ACC112 (cell line): ENCODE measurements around the gene ASNSD1.
A peak's percentile ranks its signal among the peaks of the same experiment; 100 is the strongest.

Source experiments
- H2AFZ ChIP-seq: fragments of 200-600 bp; sonication (generic); one replicate; pipeline ENCODE4 v1.6.0; 2017; ENCODE audit warnings: antibody characterized with exemption, low read length; ENCODE audit not compliant: unreplicated experiment
- H3K27ac ChIP-seq: fragments of 200-600 bp; sonication (generic); 2 replicates; pipeline ENCODE4 v1.5.1; 2014; ENCODE audit warnings: low read depth, mild to moderate bottlenecking, antibody characterized with exemption, low read length, moderate library complexity
- H3K27me3 ChIP-seq: fragments of 200-600 bp; sonication (generic); 2 replicates; pipeline ENCODE4 v1.6.1; 2014; ENCODE audit warnings: mild to moderate bottlenecking, antibody characterized with exemption, low read length, moderate library complexity, mixed read lengths; ENCODE audit not compliant: insufficient read depth
- H3K36me3 ChIP-seq: fragments of 200-600 bp; sonication (generic); 2 replicates; pipeline ENCODE4 v1.6.1; 2016; ENCODE audit warnings: mild to moderate bottlenecking, antibody characterized with exemption, low read length, moderate library complexity, mixed read lengths; ENCODE audit not compliant: insufficient read depth
- H3K4me1 ChIP-seq: fragments of 200-600 bp; sonication (generic); one replicate; pipeline ENCODE4 v1.6.1; 2016; ENCODE audit warnings: low read length, mixed read lengths; ENCODE audit not compliant: insufficient read depth, unreplicated experiment, control insufficient read depth
- H3K4me3 ChIP-seq: fragments of 200-600 bp; sonication (generic); 2 replicates; pipeline ENCODE4 v1.5.1; 2014; ENCODE audit warnings: mild to moderate bottlenecking, low read depth, low read length
- H3K79me2 ChIP-seq: fragments of 200-600 bp; sonication (generic); one replicate; pipeline ENCODE4 v1.6.0; 2016; ENCODE audit warnings: low read length; ENCODE audit not compliant: control insufficient read depth, unreplicated experiment, insufficient read depth

The ASNSD1 gene

GRCh38 chr2:189669913-189670312, 8.7 kb downstream of the ASNSD1 start:
- Histone ChIP-seq H3K36me3 (peaks cover 38% of the 10 kb centered on the region), H3K27me3 (no peaks in the 10 kb centered on the region), H2AFZ (no peak overlapping the region), H3K27ac (no peak overlapping the region), H3K4me3 (no peak overlapping the region), H3K79me2 (peaks cover 2% of the 10 kb centered on the region), H3K4me1 (peaks cover 8% of the 10 kb centered on the region)

DNA sequence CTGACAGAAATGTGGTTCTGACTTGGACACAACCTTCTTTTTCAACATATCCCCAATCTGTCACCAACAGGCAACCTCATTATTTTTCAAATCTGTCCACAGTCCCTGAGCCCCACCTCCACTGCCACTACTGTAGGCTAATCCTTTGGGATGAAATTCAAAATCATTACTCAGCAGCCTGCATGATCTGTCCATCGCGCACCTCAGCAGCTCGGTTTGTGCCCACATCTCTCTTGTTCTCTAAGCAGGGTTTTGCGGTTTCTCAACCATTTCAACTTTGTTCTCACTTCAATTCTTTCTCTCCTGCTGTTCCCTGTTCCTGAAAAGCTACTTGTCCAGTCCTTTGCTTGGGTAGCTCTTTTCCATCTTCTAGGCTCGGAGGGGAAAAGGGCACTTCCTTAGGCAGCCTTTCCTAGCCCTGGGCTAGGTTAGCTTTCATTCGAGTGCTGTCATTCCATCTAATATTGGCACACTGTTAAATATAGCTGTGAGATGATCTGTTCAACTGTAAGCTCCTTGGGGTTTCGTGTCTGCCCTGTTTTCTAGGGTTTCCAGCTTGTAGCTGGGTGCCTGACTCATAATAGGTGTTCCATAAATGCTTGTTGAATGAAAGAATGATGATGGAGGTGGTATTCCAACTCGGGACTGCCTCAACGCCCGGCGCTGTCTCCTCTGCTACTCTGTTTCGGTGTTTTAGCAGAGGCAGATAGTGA, 12.6 kb downstream of the ASNSD1 start:
- H3K27me3 ChIP-seq, result no peaks in the 10 kb centered on the region
- peak overlapping the region; percentile 6 for H2AFZ ChIP-seq
- H3K36me3 ChIP-seq, result peaks cover 12% of the 10 kb centered on the region
- H3K4me1 ChIP-seq, result peaks cover 18% of the 10 kb centered on the region
- H3K79me2 ChIP-seq, result peaks cover 10% of the 10 kb centered on the region
- H3K27ac ChIP-seq, result peak overlapping the region; percentile 78; the same call in 1 of the 2 replicates
- H3K4me3 ChIP-seq, result peak overlapping the region; percentile 93

DNA sequence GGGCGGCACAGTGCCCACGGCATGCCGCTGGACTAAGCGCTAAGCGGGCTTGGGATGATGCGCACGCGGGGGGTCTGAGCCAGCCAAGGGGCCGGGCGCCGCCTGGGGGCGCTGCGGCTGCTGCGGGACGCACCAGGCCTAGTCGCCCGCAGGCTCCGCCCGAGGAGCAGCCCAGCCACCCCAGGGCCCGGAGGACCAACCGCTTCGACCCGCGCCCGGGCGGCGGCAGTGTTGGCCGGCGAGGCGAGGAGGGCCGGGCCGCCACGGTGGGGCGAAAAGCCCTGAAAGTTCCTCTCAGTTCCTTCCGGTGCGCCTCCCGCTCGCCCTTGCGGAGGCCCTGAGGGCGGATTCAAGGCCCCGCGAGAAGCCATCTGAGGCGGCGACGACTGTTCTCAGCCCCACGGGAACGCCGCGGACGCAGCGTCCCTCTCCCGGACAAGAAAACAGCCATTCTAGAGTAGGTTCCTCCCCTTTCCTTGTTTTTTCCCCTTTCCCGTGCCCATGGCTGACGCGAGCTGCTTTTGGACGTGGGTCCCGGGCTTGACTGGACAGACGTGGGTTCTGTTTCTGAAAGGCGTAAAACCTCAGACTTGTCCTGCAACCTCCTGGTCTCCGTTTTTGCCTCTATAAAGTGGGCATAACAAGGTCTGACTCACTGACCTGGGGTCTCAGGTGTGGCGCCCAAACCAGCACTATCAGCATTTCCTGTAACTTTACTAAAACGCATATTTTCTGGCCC, 13.3 kb downstream of the ASNSD1 start, which contains the start of gene ANKAR:
TSS of gene ANKAR (plus strand) at position 297 of the 739 bp plus-strand sequence. CDS start 1,821 bp downstream, outside the sequence.
- no peaks in the 10 kb centered on the region for H3K27me3 ChIP-seq
- H3K27ac ChIP-seq, result peak within 1 kb of the TSS; percentile 78
- peak within 1 kb of the TSS; percentile 96 for H2AFZ ChIP-seq
- H3K36me3 ChIP-seq, result peaks cover 5% of the 10 kb centered on the region; the same call in 1 of the 2 replicates
- H3K79me2 ChIP-seq, result peaks cover 10% of the 10 kb centered on the region
- H3K4me1 ChIP-seq, result peaks cover 18% of the 10 kb centered on the region
- peak within 1 kb of the TSS; percentile 93 for H3K4me3 ChIP-seq

GRCh38 chr2:189676471-189676870, 15.2 kb downstream of the ASNSD1 start:
- Histone ChIP-seq H3K27me3 (no peaks in the 10 kb centered on the region), H2AFZ (no peak overlapping the region), H3K79me2 (peaks cover 10% of the 10 kb centered on the region), H3K27ac (no peak overlapping the region), H3K4me1 (peaks cover 18% of the 10 kb centered on the region), H3K36me3 (peaks cover 4% of the 10 kb centered on the region; the same call in 1 of the 2 replicates), H3K4me3 (no peak overlapping the region)

GRCh38 chr2:189679226-189679625, 18.0 kb downstream of the ASNSD1 start:
- Histone ChIP-seq H3K27ac (no peak overlapping the region), H3K79me2 (peaks cover 10% of the 10 kb centered on the region), H3K27me3 (no peaks in the 10 kb centered on the region), H3K4me3 (no peak overlapping the region), H2AFZ (no peak overlapping the region), H3K4me1 (peaks cover 11% of the 10 kb centered on the region), H3K36me3 (peaks cover 4% of the 10 kb centered on the region; the same call in 1 of the 2 replicates)

DNA sequence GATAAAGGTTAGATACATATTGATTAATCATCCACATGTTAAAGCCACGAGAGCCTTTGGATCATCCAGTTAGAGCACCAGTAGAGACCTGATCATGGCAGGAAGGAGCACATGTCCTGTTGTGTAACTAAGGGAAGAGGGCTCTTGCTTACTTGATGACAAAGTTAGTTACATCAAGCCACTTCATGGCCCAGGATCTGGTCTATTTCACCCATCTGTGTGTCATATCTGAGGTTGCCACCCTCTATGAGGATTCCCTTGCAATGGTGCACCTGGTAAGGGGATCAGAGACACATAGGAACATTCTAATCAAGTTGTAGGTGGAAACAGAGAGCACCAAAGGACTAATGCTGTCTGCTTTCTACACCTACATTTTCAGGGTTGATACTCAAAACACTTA, 19.9 kb downstream of the ASNSD1 start:
- Histone ChIP-seq H3K4me3 (no peak overlapping the region), H3K4me1 (peaks cover 9% of the 10 kb centered on the region), H3K27me3 (no peaks in the 10 kb centered on the region), H3K36me3 (peaks cover 4% of the 10 kb centered on the region; the same call in 1 of the 2 replicates), H2AFZ (no peak overlapping the region), H3K79me2 (peaks cover 3% of the 10 kb centered on the region), H3K27ac (no peak overlapping the region)

DNA sequence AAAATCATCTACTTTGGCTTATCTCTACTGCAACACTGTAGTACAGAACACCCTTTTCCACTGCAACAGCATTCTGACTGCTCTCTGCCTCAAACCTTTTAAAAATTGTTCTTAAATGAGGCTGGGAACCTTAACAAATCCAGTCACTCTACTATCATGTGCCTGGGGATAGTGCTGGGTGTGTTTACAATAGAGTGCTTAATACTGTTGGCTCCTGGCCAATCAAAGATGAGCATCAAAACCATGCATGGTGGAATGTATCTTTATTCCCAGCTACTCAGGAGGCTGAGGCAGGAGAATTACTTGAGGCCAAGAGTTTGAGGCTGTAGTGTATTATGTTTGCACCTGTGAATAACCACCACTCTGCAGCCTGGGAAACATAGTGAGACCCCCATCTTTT, 20.6 kb downstream of the ASNSD1 start:
- Histone ChIP-seq H2AFZ (no peak overlapping the region), H3K27ac (no peak overlapping the region), H3K36me3 (peaks cover under 1% of the 10 kb centered on the region; the same call in 1 of the 2 replicates), H3K79me2 (no peaks in the 10 kb centered on the region), H3K27me3 (no peaks in the 10 kb centered on the region), H3K4me1 (peaks cover 9% of the 10 kb centered on the region), H3K4me3 (no peak overlapping the region)

DNA sequence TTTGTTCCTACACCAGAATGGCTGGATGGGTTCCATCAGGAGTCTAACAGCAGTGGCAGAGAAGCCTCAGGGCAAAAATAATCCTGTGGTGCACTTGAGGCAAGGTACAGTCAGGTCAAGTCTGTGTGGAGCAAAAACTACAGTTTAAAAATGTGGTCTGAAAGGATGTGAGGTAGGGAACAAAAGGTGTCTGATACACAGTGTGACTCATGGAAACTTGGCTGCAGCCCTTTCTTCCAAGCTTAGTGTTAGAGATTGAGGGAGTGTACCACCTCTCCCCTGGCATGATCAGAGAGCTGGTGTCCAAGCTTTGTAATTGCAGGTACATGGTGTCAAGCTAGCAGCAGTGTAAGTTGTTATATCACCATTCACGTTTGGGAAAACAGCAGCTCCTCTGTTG, 22.1 kb downstream of the ASNSD1 start:
- Histone ChIP-seq H3K36me3 (no peaks in the 10 kb centered on the region; the same call in 1 of the 2 replicates), H3K27ac (no peak overlapping the region), H3K27me3 (no peaks in the 10 kb centered on the region), H3K4me1 (peaks cover 9% of the 10 kb centered on the region), H3K4me3 (no peak overlapping the region), H3K79me2 (peaks cover 3% of the 10 kb centered on the region), H2AFZ (no peak overlapping the region)

- H3K79me2 ChIP-seq, result peaks cover 3% of the 10 kb centered on the region
- H3K4me1 ChIP-seq, result peaks cover 9% of the 10 kb centered on the region
- no peak overlapping the region for H2AFZ ChIP-seq
- H3K36me3 ChIP-seq, result no peaks in the 10 kb centered on the region
- no peak overlapping the region for H3K27ac ChIP-seq
- no peak overlapping the region for H3K4me3 ChIP-seq
- H3K27me3 ChIP-seq, result no peaks in the 10 kb centered on the region
Observed at GRCh38 chr2:189684811-189685210, 23.6 kb downstream of the ASNSD1 start.

GRCh38 chr2:189685540-189686229, 24.4 kb downstream of the ASNSD1 start:
- no peak overlapping the region for H3K4me3 ChIP-seq
- no peak overlapping the region for H3K27ac ChIP-seq
- H3K4me1 ChIP-seq, result peaks cover 9% of the 10 kb centered on the region
- H3K27me3 ChIP-seq, result no peaks in the 10 kb centered on the region
- H3K36me3 ChIP-seq, result no peaks in the 10 kb centered on the region
- peaks cover 3% of the 10 kb centered on the region for H3K79me2 ChIP-seq
- no peak overlapping the region for H2AFZ ChIP-seq
